T-helper 17 cell (primary cell): ENCODE measurements around the gene MYH6. TPM values are rescaled to one million over a fixed set of nuclear protein-coding genes. Genes with fewer than 3 reads are reported as not detected.
"Not testable (repeated sequence)": the region's sequence is repeated elsewhere in the genome, so short reads cannot be mapped to it uniquely, and the experiment has no call there.

Experiments used
- ATAC-seq: fragments of 150-1000 bp; cut with Tn5 transposase; 2 replicates; pipeline ENCODE4 v1.10.0; 2021; ENCODE audit warnings: mild to moderate bottlenecking, moderate library complexity
- DNase-seq, 3 donors: peaks; one replicate each; pipeline versions ENCODE4 v3.0.0 to v3.0.0-alpha.2; 2020 to 2021
- H3K9me3 ChIP-seq: one replicate; pipeline ENCODE4 v1.7.0; 2013; ENCODE audit warnings: low read length, mild to moderate bottlenecking; ENCODE audit not compliant: control insufficient read depth, poor library complexity, severe bottlenecking
- H3K27ac Mint-ChIP-seq: one replicate; pipeline ENCODE4 v1.8.0; 2022; ENCODE audit warnings: mild to moderate bottlenecking, moderate library complexity, mixed read lengths
- H3K27me3 Mint-ChIP-seq: one replicate; pipeline ENCODE4 v1.8.0; 2022; ENCODE audit warnings: mixed read lengths
- H3K36me3 Mint-ChIP-seq: one replicate; pipeline ENCODE4 v1.8.0; 2022; ENCODE audit warnings: low read depth, mixed read lengths
- H3K4me1 Mint-ChIP-seq: one replicate; pipeline ENCODE4 v1.8.0; 2022; ENCODE audit warnings: mild to moderate bottlenecking, mixed read lengths
- H3K4me3 Mint-ChIP-seq: one replicate; pipeline ENCODE4 v1.8.0; 2022; ENCODE audit warnings: mild to moderate bottlenecking, moderate library complexity, mixed read lengths
- total RNA-seq, 4 donors: library from RNA in 2 of 4; stranded (reverse) in 2 of 4; gene quantifications; one replicate each; pipeline ENCODE4 v1.2.3 and lab custom pipeline; 2022 to 2026

Gene MYH6
- total RNA-seq, 2 donors from 2014 or later = not detected

GRCh38 chr14:23389396-23389795 lies 18.7 kb downstream of the MYH6 start:
- no peak for ATAC-seq
- H3K4me3 Mint-ChIP-seq = no peak overlapping the region
- peaks cover 5% of the 10 kb centered on the region for H3K4me1 Mint-ChIP-seq

DNA sequence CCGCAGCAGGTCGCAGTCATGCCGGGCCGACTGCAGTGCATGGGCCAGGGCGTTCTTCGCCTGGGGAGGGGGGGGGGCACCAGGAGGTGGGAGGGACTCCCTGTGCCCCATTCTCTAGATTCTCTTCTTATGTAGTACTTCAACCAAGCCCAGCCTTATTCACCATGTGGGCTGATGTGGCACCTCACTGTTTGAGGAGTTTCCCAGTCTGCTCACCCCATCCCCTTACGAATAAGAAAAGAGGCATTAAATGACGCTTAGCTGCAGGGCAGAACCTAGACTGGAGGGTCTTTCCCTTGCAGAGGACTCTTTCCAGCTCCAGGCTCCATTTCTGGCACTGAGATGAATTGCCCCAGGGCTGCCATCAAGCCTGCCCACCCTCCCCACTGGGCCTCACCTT lies 19.1 kb downstream of the MYH6 start:
- no peak overlapping the region for H3K4me3 Mint-ChIP-seq
- DNase-seq = no peak
- H3K36me3 Mint-ChIP-seq = no peaks in the 10 kb centered on the region
- peaks cover 46% of the 10 kb centered on the region for H3K27me3 Mint-ChIP-seq
- ATAC-seq = no peak
- H3K27ac Mint-ChIP-seq = no peak overlapping the region
- H3K9me3 ChIP-seq = no peaks in the 10 kb centered on the region
- peaks cover 5% of the 10 kb centered on the region for H3K4me1 Mint-ChIP-seq

More at GRCh38 chr14:23389396-23389795, 18.7 kb downstream of the MYH6 start:
- DNase-seq = no peak
- peaks cover 48% of the 10 kb centered on the region for H3K27me3 Mint-ChIP-seq
- H3K27ac Mint-ChIP-seq = no peak overlapping the region
- H3K9me3 ChIP-seq = no peaks in the 10 kb centered on the region
- no peaks in the 10 kb centered on the region for H3K36me3 Mint-ChIP-seq

- no peaks in the 10 kb centered on the region for H3K36me3 Mint-ChIP-seq
- no peak for DNase-seq
- H3K9me3 ChIP-seq = no peaks in the 10 kb centered on the region
- no peak overlapping the region for H3K27ac Mint-ChIP-seq
- H3K27me3 Mint-ChIP-seq = peaks cover 41% of the 10 kb centered on the region
- H3K4me3 Mint-ChIP-seq = no peak overlapping the region
- H3K4me1 Mint-ChIP-seq = peaks cover 5% of the 10 kb centered on the region
- ATAC-seq = no peak
Measured at GRCh38 chr14:23387916-23388882, 19.9 kb downstream of the MYH6 start.

- Mint-ChIP-seq H3K4me1 (peaks cover 5% of the 10 kb centered on the region), H3K36me3 (no peaks in the 10 kb centered on the region), H3K27me3 (peaks cover 43% of the 10 kb centered on the region), H3K4me3 (no peak overlapping the region), H3K27ac (no peak overlapping the region)
- DNase-seq (no peak), ATAC-seq (no peak)
- no peaks in the 10 kb centered on the region for H3K9me3 ChIP-seq
Measured at GRCh38 chr14:23386999-23387398, 21.1 kb downstream of the MYH6 start.

DNA sequence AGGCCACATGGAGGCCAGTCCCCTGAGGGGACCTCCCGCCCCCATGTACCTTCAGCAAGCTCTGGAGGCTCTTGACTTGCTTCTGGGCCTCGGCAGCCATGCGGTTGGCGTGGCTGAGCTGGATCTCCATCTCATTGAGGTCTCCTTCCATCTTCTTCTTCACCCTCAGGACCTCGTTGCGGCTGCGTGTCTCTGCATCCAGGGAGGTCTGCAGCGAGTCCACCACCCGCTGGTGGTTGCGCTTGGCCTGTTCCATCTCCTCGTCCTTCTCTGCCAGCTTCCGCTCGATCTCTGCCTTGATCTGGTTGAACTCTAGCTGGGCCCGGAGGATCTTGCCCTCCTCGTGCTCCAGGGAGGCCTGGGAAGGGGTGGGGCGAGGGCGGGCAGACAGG lies 21.8 kb downstream of the MYH6 start:
- DNase-seq, H3K27ac Mint-ChIP-seq, H3K4me3 Mint-ChIP-seq, H3K9me3 ChIP-seq, H3K4me1 Mint-ChIP-seq, ATAC-seq, H3K36me3 Mint-ChIP-seq: not testable (repeated sequence)
- peaks cover 49% of the 10 kb centered on the region for H3K27me3 Mint-ChIP-seq

GRCh38 chr14:23385642-23386265 lies 22.3 kb downstream of the MYH6 start:
- DNase-seq = no peak
- peaks cover 47% of the 10 kb centered on the region for H3K27me3 Mint-ChIP-seq
- H3K4me1 Mint-ChIP-seq = peaks cover 5% of the 10 kb centered on the region
- peak overlapping the region; percentile 72 for H3K27ac Mint-ChIP-seq
- no peak for ATAC-seq
- H3K4me3 Mint-ChIP-seq = no peak overlapping the region
- no peaks in the 10 kb centered on the region for H3K36me3 Mint-ChIP-seq
- H3K9me3 ChIP-seq = no peaks in the 10 kb centered on the region

DNA sequence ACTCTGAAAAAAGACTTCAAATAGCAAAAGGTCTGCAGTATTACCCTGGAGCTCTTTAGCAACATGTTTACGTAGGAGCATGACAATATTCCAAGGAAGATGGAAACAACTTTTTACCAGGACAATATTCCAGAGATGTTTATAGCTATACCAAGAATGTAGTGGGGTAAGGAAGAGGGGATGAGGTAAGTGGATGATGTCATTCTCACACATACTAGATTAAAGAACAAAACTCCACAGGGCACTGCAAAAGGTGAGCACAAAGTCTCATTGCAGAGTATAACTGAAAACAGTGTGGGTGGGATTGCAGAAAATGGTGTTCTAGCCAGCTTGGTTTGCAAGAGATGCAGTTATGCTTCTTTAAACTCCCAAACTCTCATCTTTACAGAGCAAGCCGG lies 22.8 kb downstream of the MYH6 start:
- no peak for DNase-seq
- no peak for ATAC-seq
- H3K9me3 ChIP-seq = no peaks in the 10 kb centered on the region
- Mint-ChIP-seq H3K4me1 (peaks cover 5% of the 10 kb centered on the region), H3K36me3 (no peaks in the 10 kb centered on the region), H3K27me3 (peaks cover 46% of the 10 kb centered on the region), H3K4me3 (no peak overlapping the region), H3K27ac (peak overlapping the region; percentile 72)

DNA sequence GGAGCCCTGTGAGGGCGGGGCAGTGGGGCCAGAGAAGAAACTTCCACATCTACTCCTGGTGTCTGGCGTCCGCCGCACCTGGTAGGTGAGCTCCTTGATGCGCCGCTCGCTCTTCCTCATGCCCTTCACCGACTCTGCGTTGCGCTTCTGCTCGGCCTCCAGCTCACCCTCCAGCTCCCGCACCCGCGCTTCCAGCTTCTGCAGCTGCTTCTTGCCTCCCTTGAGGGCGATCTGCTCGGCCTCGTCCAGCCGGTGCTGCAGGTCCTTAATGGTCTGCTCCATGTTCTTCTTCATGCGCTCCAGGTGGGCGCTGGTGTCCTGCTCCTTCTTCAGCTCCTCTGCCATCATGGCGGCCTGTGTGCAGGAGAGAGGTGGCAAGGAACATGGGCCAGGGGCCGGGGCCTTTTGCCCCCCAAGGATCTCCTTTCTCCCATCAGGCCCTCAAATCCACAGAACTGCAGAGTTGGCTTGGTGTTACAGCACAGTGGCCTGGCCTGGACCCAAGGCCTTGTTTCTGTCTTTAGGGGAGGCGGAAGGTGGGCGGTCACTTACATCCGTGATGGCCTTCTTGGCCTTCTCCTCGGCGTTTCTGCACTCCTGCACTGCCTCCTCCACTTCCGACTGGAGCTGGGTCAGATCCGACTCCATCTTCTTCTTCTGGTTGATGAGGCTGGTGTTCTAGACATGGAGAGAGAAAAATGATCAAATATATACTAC lies 23.6 kb downstream of the MYH6 start:
- DNase-seq = no peak
- H3K4me3 Mint-ChIP-seq = no peak overlapping the region
- ATAC-seq = no peak
- H3K9me3 ChIP-seq = no peaks in the 10 kb centered on the region
- H3K27me3 Mint-ChIP-seq = peaks cover 43% of the 10 kb centered on the region
- peaks cover 5% of the 10 kb centered on the region for H3K4me1 Mint-ChIP-seq
- peak overlapping the region; percentile 72 for H3K27ac Mint-ChIP-seq
- no peaks in the 10 kb centered on the region for H3K36me3 Mint-ChIP-seq

DNA sequence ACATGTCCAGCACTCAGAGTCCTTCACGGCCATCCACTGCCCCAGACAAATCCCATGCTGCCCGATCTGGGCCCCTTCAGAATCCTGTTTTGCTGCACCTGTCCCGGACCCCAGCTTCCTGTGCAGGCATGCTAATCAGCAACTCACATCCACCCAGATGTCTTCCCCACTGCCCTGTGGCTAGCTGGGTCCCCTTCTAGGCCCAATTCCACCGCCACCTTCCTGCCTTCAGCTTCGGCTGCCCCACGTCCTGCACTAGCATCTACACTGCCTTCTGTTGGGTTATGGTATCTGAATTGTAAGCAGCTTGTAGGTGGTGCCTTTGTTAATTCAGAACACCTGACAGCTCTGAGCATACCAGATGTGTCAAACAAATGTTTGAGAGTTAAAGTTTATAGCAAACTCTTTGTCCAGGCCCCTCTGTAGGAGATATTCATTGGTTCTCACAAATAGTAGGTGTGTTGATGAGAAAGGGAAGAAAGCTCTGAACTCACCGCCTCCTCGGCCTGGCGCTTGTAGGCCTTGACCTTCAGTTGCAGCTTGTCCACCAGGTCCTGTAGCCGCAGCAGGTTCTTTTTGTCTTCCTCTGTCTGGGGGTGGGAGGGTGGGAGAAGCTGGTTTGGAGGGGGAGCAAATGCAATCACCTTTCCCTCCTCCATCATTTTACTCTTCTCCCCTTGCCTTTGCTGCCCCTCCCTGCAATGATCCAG lies 25.2 kb downstream of the MYH6 start:
- Mint-ChIP-seq H3K27ac (no peak overlapping the region), H3K27me3 (peaks cover 40% of the 10 kb centered on the region), H3K4me3 (no peak overlapping the region), H3K4me1 (no peaks in the 10 kb centered on the region), H3K36me3 (no peaks in the 10 kb centered on the region)
- no peaks in the 10 kb centered on the region for H3K9me3 ChIP-seq
- no peak for ATAC-seq
- no peak for DNase-seq

DNA sequence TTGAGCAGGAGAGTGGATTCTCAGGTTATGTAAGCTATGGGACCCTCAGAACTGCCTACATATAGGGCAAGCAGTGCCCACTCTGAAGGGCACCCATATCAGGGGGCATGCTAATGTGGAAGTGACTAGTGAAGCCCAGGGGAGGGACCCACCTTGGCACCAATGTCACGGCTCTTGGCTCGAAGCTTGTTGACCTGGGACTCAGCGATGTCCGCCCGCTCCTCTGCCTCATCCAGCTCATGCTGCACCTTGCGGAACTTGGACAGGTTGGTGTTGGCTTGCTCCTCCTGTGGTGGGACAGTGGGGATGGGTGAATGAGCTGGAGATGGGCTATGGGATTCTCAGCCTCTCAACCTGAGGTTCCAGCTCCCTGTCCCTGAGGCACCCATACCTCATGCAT lies 25.8 kb downstream of the MYH6 start:
- H3K27ac Mint-ChIP-seq = no peak overlapping the region
- H3K4me3 Mint-ChIP-seq = no peak overlapping the region
- H3K36me3 Mint-ChIP-seq = no peaks in the 10 kb centered on the region
- ATAC-seq (no peak), DNase-seq (no peak)
- H3K27me3 Mint-ChIP-seq = peaks cover 43% of the 10 kb centered on the region
- no peaks in the 10 kb centered on the region for H3K9me3 ChIP-seq
- H3K4me1 Mint-ChIP-seq = no peaks in the 10 kb centered on the region

- Mint-ChIP-seq H3K27me3 (peaks cover 47% of the 10 kb centered on the region), H3K27ac (no peak overlapping the region), H3K4me1 (no peaks in the 10 kb centered on the region), H3K4me3 (no peak overlapping the region), H3K36me3 (no peaks in the 10 kb centered on the region)
- H3K9me3 ChIP-seq = no peaks in the 10 kb centered on the region
- ATAC-seq = no peak
- no peak for DNase-seq
Measured at GRCh38 chr14:23381871-23382270, 26.2 kb downstream of the MYH6 start.

- DNase-seq = no peak
- H3K9me3 ChIP-seq = no peaks in the 10 kb centered on the region
- H3K27ac Mint-ChIP-seq = no peak overlapping the region
- H3K4me3 Mint-ChIP-seq = no peak overlapping the region
- no peaks in the 10 kb centered on the region for H3K4me1 Mint-ChIP-seq
- ATAC-seq = no peak
- peaks cover 49% of the 10 kb centered on the region for H3K27me3 Mint-ChIP-seq
- no peaks in the 10 kb centered on the region for H3K36me3 Mint-ChIP-seq
Measured at GRCh38 chr14:23380976-23381375, 27.1 kb downstream of the MYH6 start.
